ENCODE measurements around the gene CCDC57. TPM values are rescaled to one million over a fixed set of nuclear protein-coding genes. Genes with fewer than 3 reads are reported as not detected.

The CCDC57 gene
- total and polyA plus RNA-seq, 2 of the 4 experiments (the other 2 are of a cell fraction): 7.3 to 31.3 TPM

GRCh38 chr17:82249896-82250581, 37.4 kb upstream of the CCDC57 start:
- in situ Hi-C loops (cut with MboI; ENCODE audit: low sequenced_read_pairs) (no loop called here), dilution Hi-C loops (cut with HindIII; ENCODE audit: low sequenced_read_pairs, unreplicated experiment) (no loop called here), intact Hi-C loops (cut with micrococcal nuclease) (no loop called here)
- Histone ChIP-seq H4K91ac (ENCODE audit: insufficient read depth, low read depth, low read length) (no peak overlapping the region), H3K36me3 (ENCODE audit: control insufficient read depth, insufficient read depth, low read length) (peaks cover 86% of the 10 kb centered on the region), H3K23ac (ENCODE audit: low read depth, low read length) (no peak overlapping the region), H2AK5ac (ENCODE audit: low read depth, low read length) (no peak overlapping the region), H3K4me3 (ENCODE audit: insufficient read depth, low read depth, low read length) (no peak overlapping the region), H3K27me3 (ENCODE audit: control insufficient read depth, insufficient read depth, low read length) (no peaks in the 10 kb centered on the region), H4K20me1 (ENCODE audit: insufficient read depth, low read length) (peaks cover 85% of the 10 kb centered on the region), H3K9me1 (ENCODE audit: insufficient read depth, low read length) (no peaks in the 10 kb centered on the region), H3K18ac (ENCODE audit: low read depth, low read length) (no peak overlapping the region), H3K9ac (ENCODE audit: low read depth, low read length) (no peak overlapping the region), H2AFZ (replicated peaks; ENCODE audit: low read length, poor library complexity) (no peak overlapping the region), H2BK15ac (ENCODE audit: low read depth, low read length) (no peak overlapping the region), H2BK120ac (ENCODE audit: low read depth, low read length) (no peak overlapping the region), H4K5ac (ENCODE audit: low read depth, low read length) (no peak overlapping the region), H4K8ac (ENCODE audit: low read depth in 2 of 2, low read length in 2 of 2) (no peak overlapping the region), H3K9me3 (ENCODE audit: control insufficient read depth, insufficient read depth, low read length) (no peaks in the 10 kb centered on the region), H2BK5ac (ENCODE audit: low read depth, low read length, poor library complexity, severe bottlenecking) (no peak overlapping the region), H3K56ac (ENCODE audit: extremely low read depth, insufficient read depth, low read length) (no peak overlapping the region), H3K14ac (replicated peaks; ENCODE audit: low read depth, low read length) (no peak overlapping the region), H3K27ac (ENCODE audit: insufficient read depth, low read length) (no peak overlapping the region), H3K4me2 (ENCODE audit: low read depth, low read length) (no peak overlapping the region), H2AK9ac (replicated peaks; ENCODE audit: low read depth, low read length, poor library complexity) (no peak overlapping the region), H2BK20ac (ENCODE audit: low read depth, low read length) (no peak overlapping the region), H3K4me1 (ENCODE audit: control insufficient read depth, insufficient read depth, low read length) (peaks cover 4% of the 10 kb centered on the region; the same call in 1 of the 2 replicates), H3K79me1 (ENCODE audit: low read depth in 1 of 2, low read length in 2 of 2) (peaks cover 23 to 82% of the 10 kb centered on the region in 2 experiments), H3K4ac (ENCODE audit: low read depth, low read length) (no peak overlapping the region)
- CTCF ChIA-PET: no interaction called here
- TF ChIP-seq FOS (IDR thresholded peaks at IDR 0.05; ENCODE audit: low read depth, low read length) (no peak), MXI1 (IDR thresholded peaks at IDR 0.05; ENCODE audit: borderline replicate concordance, low read depth, low read length) (no peak), RAD21 (IDR thresholded peaks at IDR 0.05; ENCODE audit: low read length) (no peak), CTCF (conservative IDR thresholded peaks at IDR 0.05; ENCODE audit: low read depth, low read length) (no peak)
- POLR2A ChIA-PET (ENCODE audit: unreplicated experiment): no interaction called here
- no TSS peak for BruUV-seq (replicated peaks)
- 96% methylated on average over 16 of the region's 33 CpGs; no CpG with 5 or more reads in 1 of the 2 experiments for WGBS, 2 experiments (ENCODE audit: extremely low coverage in 2 of 2, insufficient read length in 1 of 2)
- ATAC-seq (ENCODE audit: low read depth) (no peak), DNase-seq (no peak)

All from IMR-90 (cell line).